ENCODE data around the gene ASB2. TPM values are rescaled to one million over a fixed set of nuclear protein-coding genes. Genes with fewer than 3 reads are reported as not detected.

ASB2 gene
- total RNA-seq, 2 donors from 2014 or later = 10.3 to 17.4 TPM

DNA sequence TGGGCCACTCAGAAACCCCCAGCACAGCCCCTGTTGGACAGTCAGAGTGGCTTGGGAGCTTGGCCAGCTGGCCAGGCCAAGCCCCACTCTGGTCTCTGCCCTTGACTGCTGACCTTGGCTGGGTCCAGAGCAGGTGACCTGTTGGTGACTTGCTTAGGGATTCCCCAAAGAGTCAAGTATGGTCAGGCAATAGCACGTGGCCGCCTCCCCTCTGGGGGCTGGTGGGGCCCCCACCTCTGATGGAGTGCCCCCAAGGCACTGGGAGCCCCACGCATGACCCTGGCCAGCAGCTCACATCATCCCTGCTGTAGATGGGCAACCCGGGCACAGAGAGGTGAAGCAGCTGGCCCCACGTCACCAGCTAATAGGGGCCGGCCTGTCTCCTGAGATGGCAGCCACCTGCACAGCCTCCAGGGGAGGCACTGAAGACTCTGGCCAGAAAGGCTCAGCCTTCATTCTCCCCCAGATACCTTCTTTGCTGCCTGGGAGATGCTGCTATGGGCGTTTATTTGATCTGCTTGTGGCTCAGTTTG is 22.6 kb upstream of the ASB2 start:
- no peak for DNase-seq (ENCODE audit: low spot score)
- Histone ChIP-seq H3K4me3 (no peak overlapping the region), H3K4me1 (replicated peaks) (no peaks in the 10 kb centered on the region), H3K36me3 (no peaks in the 10 kb centered on the region), H3K9me3 (no peaks in the 10 kb centered on the region), H3K27ac (no peak overlapping the region), H3K27me3 (replicated peaks; ENCODE audit: insufficient read depth) (no peaks in the 10 kb centered on the region)
- 85% methylated on average over 7 of the region's 7 CpGs for WGBS
- intact Hi-C loops (cut with DNase I) = loop anchor here (10.0 kb wide), 1 partner anchor 344 kb away; no protein-coding TSS in a partner anchor
- TF ChIP-seq CTCF (IDR thresholded peaks at IDR 0.05) (no peak), POLR2AphosphoS5 (IDR thresholded peaks at IDR 0.05) (no peak), POLR2A (IDR thresholded peaks at IDR 0.05) (no peak)

DNA sequence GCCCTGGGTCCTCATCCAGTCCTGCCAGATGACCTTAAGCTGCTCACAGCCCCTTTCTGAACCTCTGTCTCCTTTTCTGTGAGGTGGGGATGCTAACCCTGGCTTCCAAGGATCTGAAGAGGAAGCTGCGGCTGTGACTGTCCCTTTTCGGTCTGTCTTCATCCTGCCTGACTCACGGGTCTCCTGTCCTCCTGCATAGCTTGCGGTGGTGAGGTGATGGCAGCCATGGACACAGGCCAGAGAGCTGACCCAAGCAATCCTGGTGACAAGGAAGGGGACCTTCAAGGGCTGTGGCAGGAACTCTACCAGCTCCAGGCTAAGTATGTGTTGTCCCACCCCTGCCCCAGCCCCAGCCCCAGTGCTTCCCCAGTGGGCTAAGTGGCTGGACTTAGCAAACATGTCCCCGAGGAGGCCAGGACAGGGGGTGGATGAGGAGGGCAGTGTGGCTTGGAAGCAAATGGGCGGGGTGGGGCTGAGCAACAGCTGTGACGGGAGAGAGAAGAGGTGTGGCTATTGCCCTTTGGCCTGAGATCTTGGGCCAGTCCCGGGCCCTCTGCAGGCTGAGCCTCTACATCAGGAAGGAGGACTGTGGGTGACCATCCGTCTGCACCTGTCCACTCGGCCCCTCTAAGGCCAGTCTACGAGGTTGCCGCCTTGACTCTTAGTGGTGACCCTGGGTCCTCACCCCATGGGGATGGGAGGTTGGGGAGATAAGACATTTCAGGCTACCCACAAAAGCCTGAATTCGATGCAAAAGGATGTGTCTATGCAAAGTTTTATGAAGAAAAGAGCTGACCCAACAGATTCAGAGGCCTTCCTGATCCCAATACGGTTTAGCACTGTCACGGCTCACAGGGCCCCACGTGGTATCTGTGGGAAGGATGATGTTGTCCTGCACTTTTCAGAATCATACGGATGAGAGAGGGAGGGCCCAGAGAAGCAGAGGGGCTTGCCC is 21.8 kb upstream of the ASB2 start:
- WGBS = 89% methylated on average over 17 of the region's 17 CpGs
- DNase-seq (ENCODE audit: low spot score) = no peak
- intact Hi-C loops (cut with DNase I) = loop anchor here (10.0 kb wide), 1 partner anchor 343 kb away; no protein-coding TSS in a partner anchor

GRCh38 chr14:93997082-93997481 is 20.7 kb upstream of the ASB2 start, which contains the start of gene CCDC197:
Gene CCDC197 (plus strand): TSS chr14:93997301. CDS start chr14:93998132, 831 bp downstream.
- intact Hi-C loops (cut with DNase I) = loop anchor here (10.0 kb wide), 1 partner anchor 342 kb away; no protein-coding TSS in a partner anchor

More for the DNA sequence above, 21.8 kb upstream of the ASB2 start:
- no peak overlapping the region for H3K4me3 ChIP-seq
- TF ChIP-seq POLR2AphosphoS5 (IDR thresholded peaks at IDR 0.05) (no peak), POLR2A (IDR thresholded peaks at IDR 0.05) (no peak), CTCF (IDR thresholded peaks at IDR 0.05) (no peak)
- no peaks in the 10 kb centered on the region for H3K36me3 ChIP-seq
- H3K4me1 ChIP-seq (replicated peaks) = no peaks in the 10 kb centered on the region
- no peak overlapping the region for H3K27ac ChIP-seq
- no peaks in the 10 kb centered on the region for H3K9me3 ChIP-seq
- H3K27me3 ChIP-seq (replicated peaks; ENCODE audit: insufficient read depth) = no peaks in the 10 kb centered on the region

DNA sequence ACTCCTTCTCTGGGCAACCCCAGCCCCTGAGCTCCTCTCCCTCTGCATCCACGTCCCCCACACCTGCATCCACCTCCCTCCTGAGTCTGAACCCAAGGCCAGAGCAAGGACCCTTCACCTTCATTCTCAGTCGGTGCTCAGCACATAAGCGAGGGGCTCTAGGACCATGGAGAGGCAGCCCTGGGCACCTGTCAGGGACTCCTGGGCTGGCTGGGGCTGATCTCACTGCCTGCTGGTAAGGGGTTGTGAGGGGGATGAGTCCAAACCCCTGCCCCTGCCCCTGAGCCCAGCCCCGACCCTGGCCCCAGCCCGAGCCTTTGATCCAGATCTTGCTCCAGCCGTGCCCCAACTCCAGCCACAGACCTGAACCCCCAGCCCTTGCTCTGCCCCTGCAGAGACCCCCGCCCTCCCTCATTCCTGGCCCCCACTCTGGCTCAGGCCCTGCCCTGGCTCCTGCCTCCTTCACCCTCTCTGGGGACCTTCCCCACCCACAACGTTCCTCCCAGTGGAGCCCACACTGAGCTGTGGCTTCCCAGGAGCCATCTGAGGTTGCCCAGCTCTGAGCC is 19.8 kb upstream of the ASB2 start:
- no peak overlapping the region for H3K27ac ChIP-seq
- no peaks in the 10 kb centered on the region for H3K4me1 ChIP-seq (replicated peaks)
- no peaks in the 10 kb centered on the region for H3K9me3 ChIP-seq
- H3K36me3 ChIP-seq = no peaks in the 10 kb centered on the region
- TF ChIP-seq POLR2A (IDR thresholded peaks at IDR 0.05) (no peak), CTCF (IDR thresholded peaks at IDR 0.05) (no peak), POLR2AphosphoS5 (IDR thresholded peaks at IDR 0.05) (no peak)
- no peak overlapping the region for H3K4me3 ChIP-seq
- H3K27me3 ChIP-seq (replicated peaks; ENCODE audit: insufficient read depth) = no peaks in the 10 kb centered on the region
- 61% methylated on average over 8 of the region's 8 CpGs for WGBS
- DNase-seq (ENCODE audit: low spot score) = no peak
- intact Hi-C loops (cut with DNase I) = loop anchor here (10.0 kb wide), 1 partner anchor 341 kb away; no protein-coding TSS in a partner anchor

More at GRCh38 chr14:93997082-93997481, 20.7 kb upstream of the ASB2 start, which contains the start of gene CCDC197:
- Histone ChIP-seq H3K9me3 (no peaks in the 10 kb centered on the region), H3K4me3 (no peak within 1 kb of the TSS), H3K36me3 (no peaks in the 10 kb centered on the region), H3K27me3 (replicated peaks; ENCODE audit: insufficient read depth) (no peaks in the 10 kb centered on the region), H3K4me1 (replicated peaks) (no peaks in the 10 kb centered on the region), H3K27ac (no peak within 1 kb of the TSS)
- no peak for DNase-seq (ENCODE audit: low spot score)
- no peak for TF ChIP-seq CTCF (IDR thresholded peaks at IDR 0.05)
- no peak for TF ChIP-seq POLR2A (IDR thresholded peaks at IDR 0.05)
- no peak for TF ChIP-seq POLR2AphosphoS5 (IDR thresholded peaks at IDR 0.05)
- WGBS = 83% methylated on average over 1 of the region's 1 CpG

All from prostate gland (tissue), 2 donors.